HG03139 (cell line): ENCODE data around the gene OR5AC2.

Source experiments
- ATAC-seq: cut with Tn5 transposase; IDR thresholded peaks from one replicate; pipeline ENCODE4 v1.9.1; 2021; ENCODE audit not compliant: unreplicated experiment

The OR5AC2 gene

GRCh38 chr3:98086873-98087272 lies at the start of gene OR5AC2:
Gene OR5AC2 (plus strand): TSS chr3:98087173. CDS start chr3:98087173, 0 bp downstream.
- ATAC-seq = no peak

- ATAC-seq = no peak
Measured at GRCh38 chr3:98038286-98038685, 48.7 kb upstream of the OR5AC2 start.

- no peak for ATAC-seq
Measured at GRCh38 chr3:98038876-98039275, 48.1 kb upstream of the OR5AC2 start.

GRCh38 chr3:98039322-98040024 lies 47.5 kb upstream of the OR5AC2 start:
- peak; percentile 95 for ATAC-seq

- ATAC-seq = no peak
Measured at GRCh38 chr3:98041350-98041749, 45.6 kb upstream of the OR5AC2 start.

- ATAC-seq = no peak
Measured at GRCh38 chr3:98048586-98048985, 38.4 kb upstream of the OR5AC2 start.

- no peak for ATAC-seq
Measured at GRCh38 chr3:98049271-98049670, 37.7 kb upstream of the OR5AC2 start.

- ATAC-seq = no peak
Measured at GRCh38 chr3:98056035-98056434, 30.9 kb upstream of the OR5AC2 start.

GRCh38 chr3:98057631-98058030 lies 29.3 kb upstream of the OR5AC2 start:
- ATAC-seq = no peak

- ATAC-seq = no peak
Measured at GRCh38 chr3:98058244-98058960, 28.6 kb upstream of the OR5AC2 start.

GRCh38 chr3:98068824-98069223 lies 18.1 kb upstream of the OR5AC2 start:
- ATAC-seq = no peak

- ATAC-seq = no peak
Measured at GRCh38 chr3:98070840-98071239, 16.1 kb upstream of the OR5AC2 start.

GRCh38 chr3:98073486-98073885 lies 13.5 kb upstream of the OR5AC2 start:
- ATAC-seq = no peak

- ATAC-seq = no peak
Measured at GRCh38 chr3:98095882-98096281, 8.9 kb downstream of the OR5AC2 start.

GRCh38 chr3:98099848-98100247 lies 12.9 kb downstream of the OR5AC2 start:
- no peak for ATAC-seq

- no peak for ATAC-seq
Measured at GRCh38 chr3:98108162-98108561, 21.2 kb downstream of the OR5AC2 start.

- no peak for ATAC-seq
Measured at GRCh38 chr3:98109807-98110549, 23.0 kb downstream of the OR5AC2 start.

GRCh38 chr3:98110550-98110908 lies 23.6 kb downstream of the OR5AC2 start:
- ATAC-seq = no peak

- no peak for ATAC-seq
Measured at GRCh38 chr3:98114264-98114663, 27.3 kb downstream of the OR5AC2 start.

GRCh38 chr3:98115717-98116116 lies 28.7 kb downstream of the OR5AC2 start:
- ATAC-seq = no peak

GRCh38 chr3:98130421-98130820 lies 43.4 kb downstream of the OR5AC2 start, which contains the start of gene OR5H1:
Gene OR5H1 (plus strand): TSS chr3:98130721. CDS start chr3:98132698, 1,977 bp downstream.
- no peak for ATAC-seq

GRCh38 chr3:98136631-98137030 lies 49.7 kb downstream of the OR5AC2 start:
- ATAC-seq = no peak
